Smooth muscle cell (in vitro differentiated cells): Measurements from ENCODE around the gene WNT3A. TPM values are rescaled to one million over a fixed set of nuclear protein-coding genes. Genes with fewer than 3 reads are reported as not detected.

Source experiments
- DNase-seq: peaks from one replicate; lab custom pipeline; 2025; ENCODE audit not compliant: unreplicated experiment; lab: John Stamatoyannopoulos, UW
- H2AFZ ChIP-seq: fragments of 200-600 bp; sonication (generic); 2 replicates; pipeline ENCODE4 v1.6.0; 2016; ENCODE audit warnings: antibody characterized with exemption, low read depth, mild to moderate bottlenecking
- H3F3A ChIP-seq: fragments of 200-600 bp; sonication (generic); 2 replicates; pipeline ENCODE4 v1.6.0; 2017; ENCODE audit warnings: antibody characterized with exemption, low read depth
- H3K27ac ChIP-seq: fragments of 200-600 bp; sonication (generic); 2 replicates; pipeline ENCODE4 v1.5.1; 2016; ENCODE audit warnings: low read depth, mild to moderate bottlenecking
- H3K27me3 ChIP-seq: fragments of 200-600 bp; sonication (generic); 2 replicates; pipeline ENCODE4 v1.6.1; 2016; ENCODE audit warnings: low read depth, mild to moderate bottlenecking
- H3K36me3 ChIP-seq: fragments of 200-600 bp; sonication (generic); 2 replicates; pipeline ENCODE4 v1.5.1; 2016; ENCODE audit warnings: low read depth
- H3K4me1 ChIP-seq: fragments of 200-600 bp; sonication (generic); 2 replicates; pipeline ENCODE4 v1.5.1; 2016; ENCODE audit warnings: low read depth
- H3K4me2 ChIP-seq: fragments of 200-600 bp; sonication (generic); 2 replicates; pipeline ENCODE4 v1.6.0; 2016; ENCODE audit warnings: mild to moderate bottlenecking
- H3K4me3 ChIP-seq: fragments of 200-600 bp; sonication (generic); 2 replicates; pipeline ENCODE4 v1.5.1; 2016; ENCODE audit warnings: mild to moderate bottlenecking
- H3K79me2 ChIP-seq: fragments of 200-600 bp; sonication (generic); 2 replicates; pipeline ENCODE4 v1.6.0; 2016; ENCODE audit warnings: low read depth, mild to moderate bottlenecking
- H3K9ac ChIP-seq: fragments of 200-600 bp; sonication (generic); 2 replicates; pipeline ENCODE4 v1.6.0; 2016; ENCODE audit warnings: low read depth
- H3K9me3 ChIP-seq: fragments of 200-600 bp; sonication (generic); replicated peaks from 2 replicates; pipeline ENCODE4 v1.5.1; 2016; ENCODE audit warnings: low read depth
- H4K20me1 ChIP-seq: fragments of 200-600 bp; sonication (generic); 2 replicates; pipeline ENCODE4 v1.6.0; 2016; ENCODE audit warnings: low read depth
- WGBS: methylation state at CpG from one replicate; pipeline ENCODE4 v1.1.7; 2016; ENCODE audit warnings: low lambda C conversion rate; 5-methylcytosine and 5-hydroxymethylcytosine counted together
- polyA plus RNA-seq: library from polyadenylated mRNA; unstranded; fragments of >200 nt; fragmentation: Nextera tagmentation; extraction: Ambion mirVana; gene quantifications from 2 replicates; pipeline ENCODE4 v1.2.1, GENCODE V29; 2016
- total RNA-seq: library from RNA; depleted of rRNA; stranded (reverse); fragments of >200 nt; gene quantifications from 2 replicates; pipeline ENCODE4 v1.2.3, GENCODE V29; 2014
- TF ChIP-seq, protein P1 (sequence below): fragments of 200-600 bp; sonication (generic); IDR thresholded peaks from 2 replicates; pipeline ENCODE4 v1.5.1; 2017; ENCODE audit warnings: borderline replicate concordance, mild to moderate bottlenecking, antibody characterized with exemption; ENCODE audit not compliant: insufficient read depth, poor library complexity, severe bottlenecking

The WNT3A gene
- total and polyA plus RNA-seq, 2 experiments from 2014 or later = 0.13 TPM; not detected in 1

DNA sequence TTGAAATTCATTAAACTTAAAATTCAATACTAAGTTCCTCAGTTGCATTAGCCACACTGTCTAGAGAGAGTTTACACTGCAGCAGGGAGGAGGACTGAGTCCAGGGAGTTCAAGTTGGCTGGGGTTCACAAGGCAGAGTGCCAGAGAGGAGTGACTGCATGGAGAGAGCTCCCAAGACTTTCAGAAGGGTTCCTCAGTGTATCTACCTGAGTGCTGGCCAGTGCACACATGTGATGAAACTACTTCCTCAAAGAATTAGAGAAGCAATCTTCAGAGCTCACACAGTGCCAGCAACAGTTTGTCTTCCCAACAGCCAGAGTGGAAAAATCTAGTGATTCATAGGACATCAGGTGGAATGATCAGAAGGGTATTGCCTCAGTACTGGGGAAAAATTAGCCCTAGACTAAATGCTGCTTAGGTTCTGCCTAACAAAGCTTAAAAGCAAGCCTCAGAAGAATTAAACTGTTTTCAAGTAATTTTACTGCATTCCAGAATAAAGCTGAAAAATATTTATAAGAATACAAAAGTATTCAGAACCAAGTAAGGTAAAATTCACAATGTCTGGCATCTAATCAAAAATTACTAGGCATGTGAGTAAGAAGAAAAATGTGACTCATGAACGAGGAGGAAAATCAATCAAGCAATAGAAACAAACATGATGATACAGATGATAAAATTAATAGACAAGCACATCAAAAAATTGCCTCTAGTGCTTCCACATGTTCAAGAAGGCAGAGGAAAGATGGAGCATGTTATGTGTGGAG is 10.4 kb upstream of the WNT3A start:
- peaks cover 2% of the 10 kb centered on the region for H3K9me3 ChIP-seq
- WGBS = 27% methylated on average over 1 of the region's 1 CpG
- H3K4me2 ChIP-seq = no peak overlapping the region
- H3K27ac ChIP-seq = no peak overlapping the region
- no peak overlapping the region for H3K9ac ChIP-seq
- peaks cover 14% of the 10 kb centered on the region for H3K27me3 ChIP-seq
- TF ChIP-seq, protein P1, sequence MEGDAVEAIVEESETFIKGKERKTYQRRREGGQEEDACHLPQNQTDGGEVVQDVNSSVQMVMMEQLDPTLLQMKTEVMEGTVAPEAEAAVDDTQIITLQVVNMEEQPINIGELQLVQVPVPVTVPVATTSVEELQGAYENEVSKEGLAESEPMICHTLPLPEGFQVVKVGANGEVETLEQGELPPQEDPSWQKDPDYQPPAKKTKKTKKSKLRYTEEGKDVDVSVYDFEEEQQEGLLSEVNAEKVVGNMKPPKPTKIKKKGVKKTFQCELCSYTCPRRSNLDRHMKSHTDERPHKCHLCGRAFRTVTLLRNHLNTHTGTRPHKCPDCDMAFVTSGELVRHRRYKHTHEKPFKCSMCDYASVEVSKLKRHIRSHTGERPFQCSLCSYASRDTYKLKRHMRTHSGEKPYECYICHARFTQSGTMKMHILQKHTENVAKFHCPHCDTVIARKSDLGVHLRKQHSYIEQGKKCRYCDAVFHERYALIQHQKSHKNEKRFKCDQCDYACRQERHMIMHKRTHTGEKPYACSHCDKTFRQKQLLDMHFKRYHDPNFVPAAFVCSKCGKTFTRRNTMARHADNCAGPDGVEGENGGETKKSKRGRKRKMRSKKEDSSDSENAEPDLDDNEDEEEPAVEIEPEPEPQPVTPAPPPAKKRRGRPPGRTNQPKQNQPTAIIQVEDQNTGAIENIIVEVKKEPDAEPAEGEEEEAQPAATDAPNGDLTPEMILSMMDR = no peak
- DNase-seq = no peak
- H3F3A ChIP-seq = no peaks in the 10 kb centered on the region
- H3K4me1 ChIP-seq = no peaks in the 10 kb centered on the region
- H3K4me3 ChIP-seq = no peak overlapping the region
- H3K36me3 ChIP-seq = no peaks in the 10 kb centered on the region
- H2AFZ ChIP-seq = no peak overlapping the region
- H4K20me1 ChIP-seq = no peaks in the 10 kb centered on the region
- no peaks in the 10 kb centered on the region for H3K79me2 ChIP-seq

DNA sequence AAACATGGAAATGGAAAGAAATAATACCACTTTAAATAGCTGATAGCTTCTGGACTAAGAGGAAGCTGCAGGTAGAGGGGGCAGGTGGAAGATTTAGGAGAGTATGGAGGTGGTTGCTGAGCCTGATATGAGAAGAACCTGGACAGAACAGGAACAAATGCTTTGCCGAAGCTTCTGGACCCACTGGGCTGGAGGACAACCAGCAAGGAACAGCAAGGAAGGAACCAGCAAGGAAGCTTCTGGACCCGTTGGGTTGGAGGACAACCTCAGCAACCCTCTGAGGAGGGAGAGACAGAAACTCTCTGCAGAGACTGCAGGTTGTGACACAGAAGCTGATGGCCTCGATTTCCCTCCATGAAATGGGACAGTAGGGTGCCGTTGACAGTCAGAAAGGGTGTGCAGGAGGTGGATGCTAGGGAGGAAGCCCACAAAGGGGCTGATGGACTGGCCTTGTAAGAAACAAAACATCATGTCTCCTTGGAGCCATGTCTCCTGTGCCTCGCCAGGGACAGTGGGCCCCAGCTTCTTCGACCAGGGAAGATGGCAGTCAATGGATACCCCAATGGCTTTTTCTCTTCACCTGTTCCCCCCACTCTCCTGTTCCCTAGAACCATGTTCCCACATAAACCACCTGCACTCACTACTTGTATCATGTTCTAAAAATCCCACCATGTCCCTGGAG is 8.3 kb upstream of the WNT3A start:
- Histone ChIP-seq H3K9ac (no peak overlapping the region), H4K20me1 (no peaks in the 10 kb centered on the region), H3K27ac (no peak overlapping the region), H3K27me3 (peaks cover 35% of the 10 kb centered on the region), H3K36me3 (no peaks in the 10 kb centered on the region), H3K4me2 (no peak overlapping the region), H3K79me2 (no peaks in the 10 kb centered on the region), H2AFZ (no peak overlapping the region), H3K4me1 (no peaks in the 10 kb centered on the region), H3F3A (no peaks in the 10 kb centered on the region), H3K9me3 (peaks cover 2% of the 10 kb centered on the region), H3K4me3 (no peak overlapping the region)
- TF ChIP-seq, protein P1 = no peak
- no peak for DNase-seq
- 73% methylated on average over 6 of the region's 6 CpGs for WGBS

- Histone ChIP-seq H3K4me2 (no peak overlapping the region), H3K4me1 (no peaks in the 10 kb centered on the region), H3K4me3 (no peak overlapping the region), H3F3A (no peaks in the 10 kb centered on the region), H3K9me3 (peaks cover 2% of the 10 kb centered on the region), H2AFZ (no peak overlapping the region), H4K20me1 (no peaks in the 10 kb centered on the region), H3K27ac (no peak overlapping the region), H3K9ac (no peak overlapping the region), H3K79me2 (no peaks in the 10 kb centered on the region), H3K27me3 (peaks cover 42% of the 10 kb centered on the region), H3K36me3 (no peaks in the 10 kb centered on the region)
- WGBS = 26% methylated on average over 7 of the region's 7 CpGs
- no peak for DNase-seq
- TF ChIP-seq, protein P1 = peak; percentile 67
Measured at GRCh38 chr1:227999056-227999930, 7.5 kb upstream of the WNT3A start.
